HG03060 (cell line): Measurements from ENCODE around the gene ING4.
"Not testable (repeated sequence)": the region's sequence is repeated elsewhere in the genome, so short reads cannot be mapped to it uniquely, and the experiment has no call there.

Source experiments
- ATAC-seq: cut with Tn5 transposase; IDR thresholded peaks from one replicate; pipeline ENCODE4 v1.9.1; 2021; ENCODE audit warnings: low read depth, moderate number of reproducible peaks; ENCODE audit not compliant: unreplicated experiment

ING4 gene

GRCh38 chr12:6662906-6663742 lies at the start of gene ING4:
ING4 (minus strand) TSS chr12:6663119; CDS start chr12:6663101, 18 bp downstream.
- ATAC-seq = peak; percentile 84

DNA sequence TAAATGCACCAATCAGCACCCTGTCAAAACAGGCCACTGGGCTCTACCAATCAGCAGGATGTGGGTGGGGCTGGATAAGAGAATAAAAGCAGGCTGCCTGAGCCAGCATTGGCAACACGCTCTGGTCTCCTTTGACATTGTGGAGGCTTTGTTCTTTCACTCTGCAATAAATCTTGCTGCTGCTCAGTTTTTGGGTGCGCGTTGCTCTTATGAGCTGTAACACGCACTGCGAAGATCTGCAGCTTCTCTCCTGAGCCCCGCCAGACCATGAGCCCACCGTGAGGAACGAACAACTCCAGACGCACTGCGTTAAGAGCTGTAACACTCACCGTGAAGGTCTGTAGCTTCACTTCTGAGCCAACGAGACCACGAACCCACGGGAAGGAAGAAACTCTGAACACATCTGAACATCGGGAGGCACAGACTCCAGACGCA lies 46.1 kb upstream of the ING4 start:
- no peak for ATAC-seq

DNA sequence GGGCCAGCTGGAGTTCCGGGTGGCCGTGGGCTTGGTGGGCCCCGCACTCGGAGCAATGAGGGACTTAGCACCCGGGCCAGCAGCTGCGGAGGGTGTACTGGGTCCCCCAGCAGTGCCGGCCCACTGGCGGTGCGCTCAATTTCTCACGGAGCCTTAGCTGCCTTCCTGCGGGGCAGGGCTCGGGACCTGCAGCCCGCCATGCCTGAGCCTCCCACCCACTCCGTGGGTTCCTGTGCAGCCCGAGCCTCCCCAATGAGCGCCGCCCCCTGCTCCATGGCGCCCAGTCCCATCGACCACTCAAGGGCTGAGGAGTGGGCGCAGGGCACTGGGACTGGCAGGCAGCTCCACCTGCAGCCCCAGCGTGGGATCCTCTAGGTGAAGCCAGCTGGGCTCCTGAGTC lies 45.4 kb upstream of the ING4 start:
- ATAC-seq = not testable (repeated sequence)

- ATAC-seq = no peak
Measured at GRCh38 chr12:6703631-6704030, 40.7 kb upstream of the ING4 start.

DNA sequence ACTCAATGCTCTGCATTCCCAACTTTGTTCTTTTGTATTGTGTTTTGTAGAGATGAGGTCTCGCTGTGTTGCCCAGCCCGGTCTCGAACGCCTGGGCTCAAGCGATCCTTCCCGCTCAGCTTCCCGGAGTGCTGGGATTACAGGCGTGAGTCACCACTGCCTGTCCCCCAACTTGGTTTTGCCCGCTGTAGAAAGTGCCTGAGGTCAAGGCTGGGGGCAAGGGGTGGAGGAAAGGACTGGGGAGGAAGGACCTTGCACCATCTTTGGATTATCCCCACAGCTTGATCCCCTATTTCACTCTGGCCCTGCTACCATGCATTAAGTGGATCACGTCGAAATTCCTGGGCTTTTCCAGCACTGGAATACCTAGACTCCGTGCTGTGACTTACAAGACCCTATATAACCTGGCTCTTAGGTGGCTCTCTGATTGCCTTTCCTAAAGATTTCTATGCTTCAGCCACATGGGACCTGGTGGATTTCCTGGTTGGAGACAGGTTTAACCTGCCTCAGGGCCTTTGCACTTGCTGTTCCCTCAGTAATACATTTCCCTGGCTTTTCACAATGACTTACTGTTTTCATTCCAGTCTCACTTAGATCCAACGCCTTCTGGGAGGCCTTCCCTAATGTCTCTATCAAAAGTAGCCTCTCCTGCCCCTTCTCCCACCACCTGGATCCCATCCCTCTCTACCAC lies 38.3 kb upstream of the ING4 start:
- ATAC-seq = no peak

GRCh38 chr12:6700646-6701051 lies 37.7 kb upstream of the ING4 start, which contains the start of gene PIANP:
PIANP (minus strand) TSS chr12:6700815; CDS start chr12:6698061, 2,754 bp downstream.
- no peak for ATAC-seq

GRCh38 chr12:6699989-6700645 lies 37.2 kb upstream of the ING4 start:
- no peak for ATAC-seq

- ATAC-seq = no peak
Measured at GRCh38 chr12:6699259-6699988, 36.5 kb upstream of the ING4 start.

DNA sequence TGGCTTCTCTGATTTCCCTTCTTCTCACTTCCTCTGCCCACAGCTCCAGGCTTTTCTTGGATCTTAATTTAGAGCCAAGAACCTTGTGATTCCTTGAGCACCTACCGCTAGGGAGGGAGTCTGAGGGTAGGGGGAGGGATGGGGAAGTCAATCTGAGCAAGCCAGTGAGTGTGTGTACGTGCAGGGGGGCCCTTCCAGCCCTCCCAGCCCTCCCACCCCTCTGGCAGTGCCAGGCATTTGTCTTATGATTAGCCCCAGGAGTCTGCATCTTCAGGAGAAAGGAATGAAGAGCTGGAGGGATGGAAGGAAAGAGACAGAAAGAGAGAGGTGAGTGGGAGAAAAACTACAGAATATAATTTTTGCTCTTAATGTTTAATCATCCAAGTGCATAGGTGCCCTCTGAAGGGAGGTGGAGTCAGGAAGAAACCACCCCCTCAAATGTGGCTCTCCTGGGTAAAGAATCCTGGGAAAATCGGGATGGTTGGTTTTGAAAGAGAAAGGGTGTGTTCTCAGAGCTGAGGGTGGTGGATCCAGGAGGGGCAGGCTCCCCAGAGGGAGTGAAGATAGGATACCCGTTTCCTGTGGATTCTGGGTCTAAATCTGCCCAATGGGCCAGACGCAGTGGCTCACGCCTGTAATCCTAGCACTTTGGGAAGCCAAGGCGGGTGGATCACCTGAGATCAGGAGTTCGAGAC lies 35.6 kb upstream of the ING4 start:
- ATAC-seq = no peak

DNA sequence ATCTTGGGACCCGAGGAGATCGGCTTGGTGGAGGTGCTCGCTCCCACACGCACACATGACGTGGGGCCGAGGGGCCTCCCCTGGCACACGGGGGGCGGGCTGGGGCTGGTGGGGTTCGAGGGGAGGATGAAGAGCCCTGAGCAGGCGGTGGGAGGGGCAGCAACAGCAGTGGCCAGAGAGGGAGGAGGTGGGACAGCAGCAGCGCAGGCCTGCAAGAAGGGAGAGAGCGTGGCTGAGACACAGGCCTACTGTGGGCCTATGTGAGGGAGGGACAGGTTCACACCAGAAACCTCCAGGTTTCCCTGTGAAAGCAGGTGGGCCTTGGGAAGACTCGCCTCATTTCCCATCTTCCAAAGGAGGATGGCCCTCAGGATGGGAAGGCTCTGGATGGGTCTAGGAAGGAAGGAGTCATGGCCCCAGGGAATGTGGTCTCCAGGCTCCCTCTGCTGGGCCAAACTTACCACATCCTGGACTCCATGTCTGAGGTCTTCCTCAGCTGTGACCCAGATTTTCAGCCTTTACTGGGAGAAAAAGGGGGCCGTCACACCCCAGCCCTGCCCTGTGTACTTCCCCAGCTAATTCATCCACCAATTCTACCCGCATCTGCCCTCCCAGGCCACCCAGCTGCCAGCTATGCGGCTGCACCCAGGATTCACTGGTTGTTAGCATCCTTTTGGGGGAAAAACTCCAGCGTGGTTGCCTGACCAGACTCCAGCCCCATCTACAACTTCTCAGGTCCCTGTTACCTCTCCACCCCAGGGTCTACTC lies 34.8 kb upstream of the ING4 start:
- ATAC-seq = no peak

DNA sequence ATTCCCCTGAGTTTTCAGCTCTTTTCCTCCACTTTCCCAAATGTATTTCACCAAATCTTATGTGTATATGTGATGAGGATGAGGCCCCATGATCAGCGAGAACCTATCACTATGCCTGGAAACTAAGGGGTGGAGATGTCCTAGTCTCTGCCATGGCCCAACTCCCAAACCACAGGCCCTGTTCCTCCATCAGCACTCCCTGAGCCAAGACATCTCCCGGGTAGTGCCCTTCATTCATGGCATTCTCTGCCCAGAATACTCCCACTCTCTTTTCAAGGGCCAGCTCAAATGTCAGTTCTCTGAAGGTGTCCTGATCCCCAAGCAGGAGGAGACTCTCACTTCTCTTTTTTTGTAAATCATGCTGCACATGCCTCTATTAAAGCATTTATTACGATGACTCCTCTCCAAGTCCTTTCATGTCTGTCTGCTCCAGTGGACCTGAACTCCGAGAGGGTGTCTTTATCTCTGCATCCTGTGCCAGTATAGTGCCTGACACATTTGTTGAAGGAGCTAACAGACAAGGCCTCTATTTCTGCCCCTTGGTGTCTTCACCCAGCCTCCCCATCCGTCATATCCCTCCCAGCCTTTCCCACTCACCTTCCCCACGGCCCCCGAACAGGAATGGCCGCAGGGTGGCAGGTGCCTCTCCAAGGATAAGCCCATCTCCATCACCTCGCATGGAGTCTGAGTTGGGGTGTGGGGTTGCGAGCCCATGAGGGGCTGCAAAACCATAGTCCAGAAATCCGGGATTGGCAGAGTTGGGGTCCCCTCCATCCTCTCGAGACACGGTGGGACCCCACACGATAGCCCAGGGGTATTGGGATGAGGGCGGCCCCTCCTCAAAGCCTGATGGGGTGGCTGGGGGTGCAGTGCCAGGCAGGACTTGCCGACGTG lies 34.0 kb upstream of the ING4 start:
- ATAC-seq = no peak

DNA sequence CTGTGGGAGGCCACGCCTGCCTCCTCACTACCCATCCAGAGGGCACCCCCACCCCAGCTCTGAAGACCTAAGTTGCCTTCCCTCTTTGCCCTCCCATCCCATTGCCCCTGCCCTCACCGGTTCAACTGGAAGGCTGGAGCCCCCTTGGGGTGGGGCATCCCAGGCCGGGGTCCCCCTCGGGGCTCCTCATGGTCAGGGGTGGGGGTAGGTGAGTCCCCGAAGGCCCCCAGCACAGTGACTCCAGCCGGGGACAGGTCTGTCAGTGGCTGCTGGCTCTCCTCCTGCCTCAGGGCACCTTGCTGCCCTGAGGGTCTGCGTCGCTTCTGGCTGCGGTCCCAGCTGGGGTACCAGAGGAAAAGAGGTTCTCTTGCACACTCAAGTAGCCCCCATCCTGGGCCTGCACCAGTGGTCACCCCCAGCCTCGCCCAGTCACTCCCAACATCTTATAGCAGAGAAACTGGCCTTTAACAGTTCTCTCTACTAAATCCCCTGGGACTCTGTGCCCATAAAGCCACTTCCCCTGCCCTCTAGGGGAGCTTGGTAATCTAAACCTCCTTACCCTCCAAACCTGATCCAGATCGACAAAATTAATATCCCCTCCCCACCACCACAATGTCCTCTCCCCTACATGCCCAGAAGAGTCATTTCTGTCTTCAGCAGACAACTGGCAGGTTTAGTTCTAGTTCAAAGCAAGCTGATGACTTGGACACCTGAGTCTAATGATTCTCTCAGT lies 32.6 kb upstream of the ING4 start:
- no peak for ATAC-seq

DNA sequence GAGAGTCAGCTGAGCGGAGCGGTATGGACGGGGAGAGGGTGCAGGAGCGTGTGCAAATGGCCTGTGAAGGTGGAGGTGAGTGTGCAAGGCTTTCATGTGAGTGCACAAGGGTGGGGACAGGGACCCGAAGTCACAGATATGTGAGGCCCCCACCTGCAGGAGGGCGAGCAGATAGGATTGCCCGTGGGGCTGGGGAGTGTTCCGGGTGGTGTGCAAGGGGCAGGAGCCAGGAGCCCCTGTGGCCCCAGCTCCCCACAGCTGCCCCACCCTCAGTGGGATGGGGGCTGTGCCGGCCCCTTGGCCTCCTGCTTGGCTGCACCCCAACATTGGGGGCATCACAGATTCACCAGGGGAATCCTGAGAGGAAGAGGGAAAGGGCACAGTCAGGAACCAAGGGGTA lies 31.8 kb upstream of the ING4 start:
- no peak for ATAC-seq

GRCh38 chr12:6693832-6694355 lies 31.0 kb upstream of the ING4 start:
- no peak for ATAC-seq

GRCh38 chr12:6692888-6693287 lies 30.0 kb upstream of the ING4 start:
- ATAC-seq = no peak

GRCh38 chr12:6691473-6691872 lies 28.6 kb upstream of the ING4 start:
- ATAC-seq = no peak
